SIG-M5 treated with dmso at 0.1 percent for 504 hours (cell line): ENCODE measurements around the gene MOG.
A peak's percentile ranks its signal among the peaks of the same experiment; 100 is the strongest.

Experiments
- DNase-seq: peaks from one replicate; lab custom pipeline; 2025; ENCODE audit not compliant: unreplicated experiment; lab: John Stamatoyannopoulos, UW

MOG gene

DNA sequence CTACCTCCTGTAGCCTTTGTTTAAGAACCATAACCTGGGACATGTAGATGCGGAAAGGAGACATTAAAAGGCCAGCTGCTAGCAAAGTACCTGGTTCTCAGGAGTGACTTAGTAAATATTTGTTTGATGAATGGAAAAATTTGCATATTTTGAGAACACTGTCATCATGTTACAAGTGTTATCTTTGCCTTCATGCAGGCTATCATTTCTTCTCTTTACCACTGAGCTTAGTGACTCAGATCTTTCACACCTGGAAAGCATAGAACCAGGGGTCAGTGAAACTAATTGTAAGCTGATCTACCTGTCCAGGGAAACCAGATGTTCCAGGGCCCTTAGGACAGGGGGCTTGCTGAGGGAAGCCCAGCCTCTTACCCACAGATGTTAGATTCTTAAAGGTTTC is 18.7 kb downstream of the MOG start:
- DNase-seq = no peak

DNA sequence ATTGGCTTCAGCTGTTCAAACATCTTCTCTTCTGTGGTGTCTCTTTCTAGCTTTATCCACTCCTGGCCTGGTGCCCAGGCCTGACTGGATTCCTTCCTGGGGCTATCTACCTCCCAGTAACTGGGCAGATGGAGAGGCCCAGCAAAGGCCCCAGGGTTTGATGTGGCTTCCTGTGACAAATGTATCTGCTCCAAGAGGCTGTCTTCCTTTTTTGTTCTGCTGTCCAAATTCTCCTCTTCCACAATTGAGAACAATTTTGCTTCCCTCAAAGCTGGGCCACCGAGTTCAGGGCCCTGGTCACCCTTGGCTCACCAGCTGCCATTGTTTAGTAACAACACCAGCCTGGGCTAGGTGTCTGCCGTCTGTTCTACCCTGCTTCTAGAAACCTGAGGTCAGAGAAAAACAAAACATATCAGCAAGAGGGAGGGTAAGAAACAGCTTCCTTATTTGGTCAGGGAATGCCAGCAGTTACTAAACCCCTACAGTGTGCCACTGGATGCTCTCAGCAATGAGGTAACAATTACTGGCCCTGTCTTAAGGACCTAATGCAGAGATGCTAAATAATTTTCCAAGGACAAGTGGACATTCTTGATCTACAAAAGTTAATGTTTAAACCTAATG is 20.2 kb downstream of the MOG start:
- DNase-seq = no peak

DNA sequence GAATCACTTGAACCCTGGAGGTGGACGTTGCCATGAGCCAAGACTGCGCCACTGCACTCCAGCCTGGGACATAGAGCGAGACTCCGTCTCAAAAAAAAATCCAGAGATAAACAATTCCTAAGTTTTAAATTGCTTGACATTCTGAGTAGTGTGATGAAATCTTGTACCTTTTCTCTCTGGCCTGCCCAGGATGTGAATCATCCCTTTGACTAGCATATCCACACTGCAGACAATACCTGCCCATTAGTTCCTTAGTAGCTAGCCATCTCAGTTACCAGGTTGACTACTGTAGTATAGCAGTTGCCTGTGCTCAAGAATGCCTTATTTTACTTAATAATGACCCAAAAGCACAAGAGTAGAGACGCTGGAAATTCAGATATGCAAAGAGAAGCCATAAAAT is 21.2 kb downstream of the MOG start:
- DNase-seq = no peak

DNA sequence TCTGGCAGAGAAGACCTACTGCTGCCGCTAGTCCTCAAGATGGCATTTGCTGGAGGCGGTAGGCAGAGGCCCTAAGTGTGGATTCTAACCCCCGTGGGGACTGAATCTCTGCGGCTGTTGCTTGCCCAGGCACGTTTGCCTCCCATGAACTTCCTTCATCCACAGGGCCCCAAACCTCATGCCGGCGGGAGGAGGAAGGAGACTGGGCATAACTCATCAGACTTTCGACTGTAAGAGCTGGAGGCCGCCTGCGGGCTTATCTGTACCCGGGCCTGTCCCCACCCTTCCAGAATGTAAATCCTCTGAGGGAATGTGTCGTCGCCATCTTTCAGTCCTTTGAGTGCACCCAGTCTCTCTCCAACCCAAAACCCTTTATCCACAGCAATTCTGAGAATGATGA is 23.1 kb downstream of the MOG start:
- no peak for DNase-seq

DNA sequence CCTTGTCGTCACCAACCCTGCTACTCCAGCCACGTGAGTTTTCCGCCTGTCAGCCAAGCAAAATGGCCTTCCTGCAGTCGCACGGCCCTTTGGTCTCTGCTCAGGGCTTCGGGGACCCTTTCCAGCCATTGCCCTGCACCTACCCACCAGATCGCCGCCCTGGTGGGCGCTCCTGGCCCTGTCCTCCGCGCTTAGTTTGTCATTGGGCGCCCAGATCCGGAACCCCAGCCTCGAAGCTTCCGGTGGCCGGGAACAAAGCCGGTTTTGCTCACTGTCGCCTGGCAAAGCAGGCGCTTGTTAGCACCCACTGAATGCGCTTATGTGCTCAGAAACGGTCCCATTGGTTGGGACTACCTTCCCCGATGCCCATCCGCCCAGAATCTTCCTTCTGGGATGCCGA is 23.5 kb downstream of the MOG start:
- no peak for DNase-seq

DNA sequence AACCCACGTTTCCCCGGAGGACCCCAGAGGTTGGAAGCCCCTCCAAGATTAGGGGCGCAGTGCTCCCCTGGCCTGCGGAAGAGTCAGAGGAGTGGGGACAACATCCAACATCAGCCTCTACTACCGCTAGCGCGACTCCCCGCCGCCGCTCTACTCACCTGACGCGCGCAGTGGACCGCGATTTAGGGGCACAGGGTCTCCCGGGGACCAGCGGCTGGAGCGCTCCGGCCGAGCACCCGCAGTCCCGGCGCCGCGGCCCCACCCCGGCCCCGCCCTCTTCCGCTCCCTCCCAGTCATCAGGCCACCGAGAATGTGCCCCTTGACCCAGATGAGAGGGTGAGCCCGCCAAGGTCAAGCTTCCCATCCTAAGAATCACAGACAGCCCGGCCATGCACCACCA is 24.0 kb downstream of the MOG start, which contains the start of gene ZFP57:
Gene ZFP57 (minus strand): TSS at position 249 of the 400 bp plus-strand sequence. CDS start 4,149 bp downstream, outside the sequence.
- no peak for DNase-seq

DNA sequence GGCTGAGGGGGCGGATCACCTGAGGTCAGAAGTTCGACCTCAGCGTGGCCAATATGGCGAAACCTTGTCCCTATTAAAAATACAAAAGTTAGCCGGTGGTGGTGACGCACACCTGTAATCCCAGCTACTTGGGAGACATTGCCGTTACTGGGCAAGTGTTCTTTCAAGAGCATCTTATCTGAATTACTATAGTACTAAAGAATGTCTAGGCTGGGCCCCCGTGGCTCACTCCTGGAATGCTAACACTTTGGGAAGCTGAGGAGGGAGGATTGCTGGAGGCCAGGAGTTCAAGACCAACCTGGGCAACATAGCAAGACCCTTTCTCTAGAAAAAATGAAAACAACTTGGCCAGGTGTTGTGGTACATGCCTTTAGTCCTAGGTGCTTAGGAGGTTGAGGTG is 24.9 kb downstream of the MOG start:
- DNase-seq = no peak

DNA sequence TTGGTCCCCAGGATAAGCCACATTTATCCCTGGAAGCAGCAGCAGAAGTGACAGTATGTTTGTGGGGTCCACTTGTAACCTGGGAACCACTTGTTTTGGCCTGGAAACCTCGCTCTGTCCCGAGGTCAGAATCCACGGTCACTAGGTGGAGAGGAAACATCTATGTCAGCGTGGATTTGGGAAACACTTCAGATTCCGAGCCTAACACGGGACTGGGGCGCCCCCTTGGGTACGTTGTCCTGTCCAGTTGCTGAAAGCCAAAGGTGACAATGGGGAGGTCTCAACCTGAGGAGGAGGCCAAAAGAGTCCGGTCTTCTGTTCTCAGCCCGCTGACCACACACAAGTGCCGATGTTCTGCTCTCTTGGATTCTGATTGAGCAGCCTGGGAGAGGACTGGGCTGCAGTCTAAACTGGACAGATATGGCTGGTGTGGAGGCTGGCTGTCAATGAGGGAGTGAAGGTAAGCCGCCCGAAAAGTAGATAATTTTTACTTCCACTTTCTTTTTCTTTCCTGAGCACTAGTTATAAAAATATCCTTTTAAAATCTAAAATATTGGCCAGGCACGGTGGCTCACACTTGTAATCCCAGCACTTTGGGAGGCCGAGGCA is 28.9 kb downstream of the MOG start:
- DNase-seq = no peak

DNA sequence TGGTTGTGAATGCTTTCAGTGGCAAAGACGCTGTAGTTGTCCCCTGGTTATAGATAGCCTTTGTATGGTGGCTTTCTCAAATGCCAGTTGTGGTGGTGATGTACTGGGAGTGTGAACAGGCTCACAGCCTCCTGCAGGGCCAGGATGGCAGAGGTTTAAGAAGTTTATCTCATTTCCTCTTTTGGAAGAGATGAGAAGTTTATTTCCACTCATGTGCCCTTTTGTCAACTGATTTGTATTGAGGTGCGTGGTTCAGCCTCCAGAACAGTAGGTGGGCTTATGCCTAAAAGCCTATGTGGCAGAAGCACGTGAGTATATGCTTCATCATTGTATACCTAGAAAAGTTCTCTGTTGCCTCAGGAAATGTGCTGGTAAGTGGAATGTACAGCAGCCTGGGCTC is 37.7 kb downstream of the MOG start:
- no peak for DNase-seq

DNA sequence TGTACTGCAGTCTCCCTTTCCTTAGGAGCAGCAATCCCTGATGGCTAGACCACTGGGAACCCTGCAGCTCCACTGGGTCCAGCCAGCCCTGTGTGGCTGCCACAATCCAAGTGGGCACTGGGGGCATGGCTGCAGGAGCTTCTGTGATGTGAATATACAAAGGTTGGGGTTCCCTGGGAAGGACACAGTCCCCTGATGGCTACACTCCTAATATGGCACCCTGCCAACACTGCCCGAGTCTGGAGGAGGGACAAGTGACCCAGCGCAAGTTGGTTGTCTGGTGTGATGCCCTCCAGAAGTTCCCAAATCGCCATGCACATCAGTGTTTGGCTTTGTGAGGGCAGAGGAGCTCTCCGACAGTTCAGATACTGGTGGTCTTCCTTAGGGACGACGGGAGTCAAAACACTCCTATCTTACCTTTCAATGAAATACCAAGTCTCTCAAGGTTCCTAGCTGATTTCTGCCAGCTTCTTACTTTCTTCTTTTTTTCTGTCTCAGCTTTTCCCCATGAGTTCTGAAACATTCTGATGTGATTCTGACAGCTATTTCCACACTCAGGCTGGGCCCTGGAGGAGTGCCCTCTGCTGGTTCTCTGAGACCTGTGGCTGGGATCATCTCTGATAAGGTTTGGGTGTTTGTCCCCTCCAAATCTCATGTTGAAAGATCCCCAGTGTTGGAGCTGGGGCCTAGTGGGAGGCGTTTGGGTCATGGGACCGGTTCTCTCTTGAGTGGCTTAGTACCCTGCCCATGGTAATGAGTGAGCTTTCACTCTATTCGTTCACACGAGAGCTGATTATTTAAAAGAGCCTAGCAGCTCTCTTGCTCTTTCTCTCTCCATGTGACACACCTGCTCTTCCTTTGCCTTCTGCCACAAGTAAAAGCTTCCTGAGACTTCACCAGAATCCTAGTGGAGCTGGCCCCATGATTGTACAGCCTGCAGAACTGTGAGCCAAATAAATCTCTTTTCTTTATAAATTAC is 39.5 kb downstream of the MOG start:
- DNase-seq = peak; percentile 29

DNA sequence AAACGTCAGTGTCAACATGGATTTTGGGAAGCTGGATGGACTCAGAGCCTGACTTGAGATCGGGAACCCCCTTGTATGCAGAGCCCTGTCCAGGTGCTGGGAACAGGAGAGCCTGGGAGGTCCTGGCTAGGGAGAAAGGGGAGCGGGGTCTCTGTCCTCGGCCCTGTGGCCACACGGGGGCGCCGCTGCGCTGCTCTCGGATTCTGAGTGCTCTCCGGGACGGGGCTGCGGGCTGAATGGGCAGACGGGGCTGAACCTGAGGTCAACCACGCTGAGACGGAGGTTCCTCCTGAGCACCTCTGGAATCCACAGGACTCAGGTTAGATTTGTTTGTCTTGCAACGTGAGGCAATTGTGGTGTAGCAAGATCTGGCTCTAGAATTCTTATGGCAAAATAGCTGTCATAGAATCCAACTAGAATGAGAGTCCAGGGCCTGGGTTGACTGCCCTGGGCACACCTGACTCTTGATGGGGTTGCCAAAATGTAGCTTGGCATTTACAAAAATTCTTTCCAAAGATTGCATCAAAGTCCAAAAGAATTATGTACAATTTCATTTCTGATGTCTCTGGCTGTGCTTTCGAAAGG is 45.7 kb downstream of the MOG start:
- DNase-seq = no peak

DNA sequence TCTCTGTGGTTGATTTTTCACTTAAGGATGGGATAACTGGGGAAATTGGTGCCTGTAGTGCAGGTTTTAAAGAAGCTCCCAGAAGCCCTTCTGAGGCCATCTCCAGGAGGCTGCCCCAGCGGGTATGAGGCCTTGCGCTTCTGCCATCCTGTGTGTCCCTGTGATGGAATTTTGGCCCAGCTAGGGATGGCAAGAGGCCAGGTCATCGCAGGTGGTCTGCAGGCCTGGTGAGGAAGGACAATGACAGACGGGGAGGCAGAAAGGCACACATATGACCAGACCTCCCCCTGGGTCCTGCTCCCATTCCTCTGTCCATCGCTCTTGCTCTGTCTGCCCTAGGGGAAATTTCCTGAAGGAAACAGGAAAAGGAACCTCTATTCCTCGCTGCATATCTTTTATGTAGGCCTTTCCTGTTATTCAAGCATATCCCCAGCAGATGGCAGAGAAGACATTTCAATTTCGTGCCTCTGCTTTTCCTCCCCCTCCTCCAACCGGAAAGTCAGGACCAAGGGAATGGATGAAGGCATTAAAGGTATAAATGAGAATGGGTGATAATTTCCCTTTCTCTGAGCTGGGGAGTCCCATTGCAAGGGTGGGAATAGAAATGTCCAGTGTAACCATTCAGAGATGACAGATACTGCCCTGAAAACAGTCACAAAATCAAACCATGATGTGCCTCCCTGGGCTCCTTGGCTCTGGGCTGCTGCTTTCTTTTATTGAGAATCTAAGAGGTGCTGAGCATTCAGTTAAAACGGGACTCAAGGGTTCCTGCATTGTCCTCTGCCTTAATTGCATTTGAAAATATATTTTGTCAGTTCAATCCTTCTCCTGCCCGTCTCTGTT is 48.7 kb downstream of the MOG start:
- DNase-seq = peak; percentile 8

DNA sequence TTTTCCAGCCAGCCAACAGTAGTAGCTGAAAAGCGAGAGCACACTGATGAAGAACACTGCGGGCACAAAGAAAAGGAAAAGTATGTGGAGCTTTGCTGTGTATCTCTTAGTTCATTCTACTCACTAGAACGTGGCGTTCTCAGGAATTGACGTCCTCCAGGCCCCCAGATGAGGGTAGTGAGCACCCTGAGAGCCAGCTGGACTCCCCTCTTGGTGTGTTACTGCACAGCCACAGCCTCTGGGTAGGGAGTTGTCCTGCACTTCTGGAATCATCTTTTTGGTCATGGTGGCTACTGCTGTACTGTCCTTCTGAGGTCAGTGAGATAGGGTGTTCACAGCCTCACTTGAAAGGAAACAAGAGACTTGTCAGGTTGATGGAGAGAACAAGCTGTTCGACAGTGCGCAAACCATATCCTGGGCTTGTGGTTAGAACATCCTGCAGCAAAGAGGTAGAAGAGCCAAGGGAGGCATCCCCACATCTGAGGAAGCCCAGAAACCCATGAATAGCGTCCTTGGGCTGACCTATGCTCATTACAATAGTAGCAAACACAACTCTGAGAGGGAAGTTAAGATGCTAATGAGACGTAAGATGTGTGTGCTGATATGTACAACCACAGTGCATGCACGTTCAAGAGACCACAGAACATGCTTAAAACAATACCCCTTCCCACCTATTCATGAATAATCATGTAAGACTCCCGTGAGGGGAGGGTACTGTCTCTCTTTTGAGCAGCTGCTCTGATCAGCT is 51.7 kb downstream of the MOG start:
- no peak for DNase-seq

DNA sequence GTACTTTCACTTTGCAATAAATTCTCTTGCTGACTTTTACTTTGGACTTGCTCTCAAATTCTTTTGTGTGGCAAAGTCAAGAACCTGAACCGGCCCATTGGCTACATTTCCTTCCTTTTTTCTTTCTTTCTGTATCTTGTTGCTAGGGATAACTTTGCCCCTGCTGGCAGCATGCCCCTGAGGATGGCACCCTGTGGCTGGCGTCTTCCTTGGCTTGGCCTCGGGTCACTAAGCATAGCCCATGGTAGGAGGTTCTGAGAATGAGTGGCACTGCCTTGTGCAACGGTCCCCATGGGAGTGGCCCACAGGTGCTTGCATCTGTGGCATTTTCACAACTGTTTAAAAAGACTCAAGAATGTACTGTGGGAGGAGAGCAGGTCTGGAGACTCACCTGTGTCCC is 52.3 kb downstream of the MOG start:
- DNase-seq = no peak

DNA sequence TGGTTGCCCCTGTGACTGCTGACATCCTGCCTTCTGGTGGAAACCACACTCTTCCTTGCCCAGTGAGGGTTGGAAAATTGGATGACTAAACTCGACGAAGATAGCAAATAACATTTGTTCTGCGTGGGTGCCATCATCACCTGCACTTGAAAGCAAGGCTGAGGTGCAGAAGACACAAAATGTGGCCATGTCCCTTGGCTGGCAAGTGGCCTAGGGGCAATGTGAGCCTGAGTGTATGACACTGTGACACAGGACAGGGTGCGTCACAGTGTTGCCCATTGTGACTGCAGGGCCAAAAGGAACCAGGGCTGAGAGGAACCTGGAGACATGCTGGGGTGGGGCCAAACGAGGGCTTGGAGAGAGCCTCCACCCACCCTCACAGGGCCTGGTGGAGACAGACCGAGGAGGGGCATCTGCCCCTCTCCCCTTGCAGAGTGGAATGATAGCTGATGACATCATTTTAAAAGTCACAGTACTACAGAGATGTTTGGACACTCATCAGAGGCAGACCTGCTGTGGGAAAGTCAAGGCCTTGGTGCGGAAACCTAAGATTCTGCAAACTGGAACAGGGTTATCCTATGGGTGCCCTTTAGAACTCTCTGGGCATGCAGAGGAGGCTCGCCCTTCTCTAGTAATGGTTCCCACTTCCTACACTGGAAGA is 53.5 kb downstream of the MOG start:
- no peak for DNase-seq

DNA sequence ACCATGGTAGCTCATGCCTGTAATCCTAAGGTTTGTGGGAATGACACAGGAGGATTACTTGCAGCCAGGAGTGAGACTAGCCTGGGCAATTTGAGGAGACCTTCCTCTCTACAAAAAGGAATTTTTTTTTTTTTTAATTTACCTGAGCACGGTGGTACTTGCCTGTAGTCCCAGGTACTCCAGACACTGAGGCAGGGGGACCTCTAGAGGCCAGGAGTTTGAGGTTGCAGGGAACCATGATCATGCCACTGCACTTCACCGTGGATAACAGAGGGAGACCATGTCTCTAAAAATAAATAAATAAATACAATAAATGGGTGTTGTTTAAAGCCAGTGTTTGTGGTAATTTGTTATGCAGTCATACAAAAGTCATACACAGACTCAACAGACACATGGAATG is 64.0 kb downstream of the MOG start:
- no peak for DNase-seq
